IMR-90 (cell line): Measurements from ENCODE around the gene PEX5L.

Experiments used
- CHD1 ChIP-seq: IDR thresholded peaks from 2 replicates; pipeline ENCODE4 v1.6.1; 2012; ENCODE audit warnings: low read depth, low read length, improper control_type of control experiment
- POLR2A ChIP-seq: IDR thresholded peaks from 2 replicates; pipeline ENCODE4 v1.6.1; 2012; ENCODE audit warnings: mild to moderate bottlenecking, low read depth, low read length
- TF ChIP-seq, protein P1 (sequence below): conservative IDR thresholded peaks from 2 replicates; pipeline ENCODE4 v1.5.1; 2012; ENCODE audit warnings: mild to moderate bottlenecking, low read depth, low read length, improper control_type of control experiment

GRCh38 chr3:180078592-180078991, 41.9 kb upstream of the PEX5L start:
- TF ChIP-seq, protein P1, sequence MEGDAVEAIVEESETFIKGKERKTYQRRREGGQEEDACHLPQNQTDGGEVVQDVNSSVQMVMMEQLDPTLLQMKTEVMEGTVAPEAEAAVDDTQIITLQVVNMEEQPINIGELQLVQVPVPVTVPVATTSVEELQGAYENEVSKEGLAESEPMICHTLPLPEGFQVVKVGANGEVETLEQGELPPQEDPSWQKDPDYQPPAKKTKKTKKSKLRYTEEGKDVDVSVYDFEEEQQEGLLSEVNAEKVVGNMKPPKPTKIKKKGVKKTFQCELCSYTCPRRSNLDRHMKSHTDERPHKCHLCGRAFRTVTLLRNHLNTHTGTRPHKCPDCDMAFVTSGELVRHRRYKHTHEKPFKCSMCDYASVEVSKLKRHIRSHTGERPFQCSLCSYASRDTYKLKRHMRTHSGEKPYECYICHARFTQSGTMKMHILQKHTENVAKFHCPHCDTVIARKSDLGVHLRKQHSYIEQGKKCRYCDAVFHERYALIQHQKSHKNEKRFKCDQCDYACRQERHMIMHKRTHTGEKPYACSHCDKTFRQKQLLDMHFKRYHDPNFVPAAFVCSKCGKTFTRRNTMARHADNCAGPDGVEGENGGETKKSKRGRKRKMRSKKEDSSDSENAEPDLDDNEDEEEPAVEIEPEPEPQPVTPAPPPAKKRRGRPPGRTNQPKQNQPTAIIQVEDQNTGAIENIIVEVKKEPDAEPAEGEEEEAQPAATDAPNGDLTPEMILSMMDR, result no peak
- TF ChIP-seq CHD1 (no peak), POLR2A (no peak)
